KMS-11 (cell line): ENCODE data around the gene KIF26B.

ENCODE experiments used
- H2AFZ ChIP-seq: fragments of 200-600 bp; sonication (generic); 2 replicates; pipeline ENCODE4 v1.6.1; 2016; ENCODE audit warnings: antibody characterized with exemption, mixed run types, low read depth
- H3K27ac ChIP-seq: fragments of 200-600 bp; sonication (generic); 2 replicates; pipeline ENCODE4 v1.6.1; 2016; ENCODE audit warnings: mild to moderate bottlenecking, mixed run types
- H3K27me3 ChIP-seq: fragments of 200-600 bp; sonication (generic); 2 replicates; pipeline ENCODE4 v1.6.1; 2017; ENCODE audit warnings: mild to moderate bottlenecking, low read depth, mixed run types, moderate library complexity; ENCODE audit not compliant: insufficient read depth
- H3K36me3 ChIP-seq: fragments of 200-600 bp; sonication (generic); 2 replicates; pipeline ENCODE4 v1.6.1; 2017; ENCODE audit warnings: mild to moderate bottlenecking, mixed run types; ENCODE audit not compliant: insufficient read depth
- H3K4me1 ChIP-seq: fragments of 200-600 bp; sonication (generic); 2 replicates; pipeline ENCODE4 v1.6.1; 2016; ENCODE audit warnings: mild to moderate bottlenecking, low read depth, mixed run types; ENCODE audit not compliant: poor library complexity, severe bottlenecking
- H3K4me2 ChIP-seq: fragments of 200-600 bp; sonication (generic); 2 replicates; pipeline ENCODE4 v1.7.0; 2016; ENCODE audit warnings: mild to moderate bottlenecking, mixed run types
- H3K4me3 ChIP-seq: fragments of 200-600 bp; sonication (generic); IDR thresholded peaks from 2 replicates; pipeline ENCODE4 v1.6.1; 2017; ENCODE audit warnings: low read depth, low read length, mixed read lengths; ENCODE audit not compliant: insufficient read depth
- H3K79me2 ChIP-seq: fragments of 200-600 bp; sonication (generic); 2 replicates; pipeline ENCODE4 v1.6.1; 2016; ENCODE audit warnings: low read depth, mixed run types; ENCODE audit not compliant: insufficient read depth
- H3K9ac ChIP-seq: fragments of 200-600 bp; sonication (generic); 2 replicates; pipeline ENCODE4 v1.6.1; 2016; ENCODE audit warnings: mild to moderate bottlenecking, mixed run types
- H4K20me1 ChIP-seq: fragments of 200-600 bp; sonication (generic); 2 replicates; pipeline ENCODE4 v1.6.1; 2016; ENCODE audit warnings: mild to moderate bottlenecking, mixed run types; ENCODE audit not compliant: insufficient read depth
- CTCF ChIP-seq: fragments of 200-600 bp; sonication (generic); conservative IDR thresholded peaks from 2 replicates; pipeline ENCODE4 v1.6.1; 2017; ENCODE audit warnings: low read depth, mild to moderate bottlenecking, antibody characterized with exemption, low read length, moderate library complexity, mixed read lengths

Gene KIF26B

GRCh38 chr1:245651093-245651492 is 496.3 kb downstream of the KIF26B start:
- Histone ChIP-seq H3K36me3 (no peaks in the 10 kb centered on the region), H4K20me1 (no peaks in the 10 kb centered on the region), H3K27ac (no peak overlapping the region), H3K4me1 (no peaks in the 10 kb centered on the region), H3K4me2 (no peak overlapping the region), H3K9ac (no peak overlapping the region), H2AFZ (no peak overlapping the region), H3K27me3 (no peaks in the 10 kb centered on the region), H3K4me3 (no peak overlapping the region), H3K79me2 (no peaks in the 10 kb centered on the region)
- no peak for TF ChIP-seq CTCF

- Histone ChIP-seq H2AFZ (no peak overlapping the region), H3K4me1 (no peaks in the 10 kb centered on the region), H3K79me2 (no peaks in the 10 kb centered on the region), H3K27me3 (no peaks in the 10 kb centered on the region), H3K4me3 (no peak overlapping the region), H4K20me1 (no peaks in the 10 kb centered on the region), H3K9ac (no peak overlapping the region), H3K4me2 (no peak overlapping the region), H3K27ac (no peak overlapping the region), H3K36me3 (no peaks in the 10 kb centered on the region)
- TF ChIP-seq CTCF, result no peak
Measured at GRCh38 chr1:245652116-245652515, 497.3 kb downstream of the KIF26B start.

GRCh38 chr1:245652660-245653427 is 498.1 kb downstream of the KIF26B start:
- TF ChIP-seq CTCF, result no peak
- H3K27ac ChIP-seq, result no peak overlapping the region
- H3K4me3 ChIP-seq, result no peak overlapping the region
- no peaks in the 10 kb centered on the region for H3K36me3 ChIP-seq
- H3K4me2 ChIP-seq, result no peak overlapping the region
- no peaks in the 10 kb centered on the region for H3K27me3 ChIP-seq
- no peaks in the 10 kb centered on the region for H3K4me1 ChIP-seq
- H2AFZ ChIP-seq, result no peak overlapping the region
- H4K20me1 ChIP-seq, result no peaks in the 10 kb centered on the region
- no peaks in the 10 kb centered on the region for H3K79me2 ChIP-seq
- H3K9ac ChIP-seq, result no peak overlapping the region

DNA sequence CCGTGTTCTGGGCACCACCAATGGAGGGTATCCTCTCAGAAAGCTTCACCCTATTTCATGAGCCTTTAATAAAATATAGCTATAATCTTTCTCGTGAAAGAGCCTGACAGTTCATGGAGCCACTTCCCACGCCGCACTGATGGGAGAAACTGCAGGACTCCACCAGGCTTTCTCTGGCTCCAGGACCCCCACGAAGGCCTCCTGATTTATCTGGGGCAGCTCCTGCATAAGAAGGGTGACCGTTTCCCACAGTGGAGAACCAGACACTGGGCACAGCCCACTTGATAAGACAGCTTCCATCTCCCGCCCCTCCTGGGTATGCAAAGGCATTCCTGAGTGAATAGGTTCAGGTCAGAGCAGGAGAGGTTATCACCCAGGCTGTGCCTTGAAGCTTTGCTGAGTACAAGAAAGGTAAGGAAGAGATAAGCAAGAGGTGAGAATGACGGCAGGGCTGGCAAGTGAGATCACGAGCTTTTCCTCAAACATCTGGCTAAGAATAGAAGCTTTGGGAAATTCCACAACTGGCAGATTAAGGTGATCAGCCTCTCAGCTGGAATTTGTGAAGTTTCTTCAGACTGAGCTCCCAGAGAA is 499.8 kb downstream of the KIF26B start:
- H4K20me1 ChIP-seq, result no peaks in the 10 kb centered on the region
- H3K4me2 ChIP-seq, result no peak overlapping the region
- H3K4me3 ChIP-seq, result no peak overlapping the region
- H3K79me2 ChIP-seq, result no peaks in the 10 kb centered on the region
- no peak overlapping the region for H3K9ac ChIP-seq
- H3K27ac ChIP-seq, result no peak overlapping the region
- no peak for TF ChIP-seq CTCF
- H2AFZ ChIP-seq, result no peak overlapping the region
- H3K36me3 ChIP-seq, result no peaks in the 10 kb centered on the region
- H3K4me1 ChIP-seq, result no peaks in the 10 kb centered on the region
- H3K27me3 ChIP-seq, result no peaks in the 10 kb centered on the region
